GM18909 (cell line): ENCODE measurements around the gene P2RX3.
"Not testable (repeated sequence)": the region's sequence is repeated elsewhere in the genome, so short reads cannot be mapped to it uniquely, and the experiment has no call there.

Source experiments
- ATAC-seq: cut with Tn5 transposase; IDR thresholded peaks from one replicate; pipeline ENCODE4 v1.9.1; 2021; ENCODE audit warnings: mild to moderate bottlenecking; ENCODE audit not compliant: unreplicated experiment, poor library complexity

Gene P2RX3

DNA sequence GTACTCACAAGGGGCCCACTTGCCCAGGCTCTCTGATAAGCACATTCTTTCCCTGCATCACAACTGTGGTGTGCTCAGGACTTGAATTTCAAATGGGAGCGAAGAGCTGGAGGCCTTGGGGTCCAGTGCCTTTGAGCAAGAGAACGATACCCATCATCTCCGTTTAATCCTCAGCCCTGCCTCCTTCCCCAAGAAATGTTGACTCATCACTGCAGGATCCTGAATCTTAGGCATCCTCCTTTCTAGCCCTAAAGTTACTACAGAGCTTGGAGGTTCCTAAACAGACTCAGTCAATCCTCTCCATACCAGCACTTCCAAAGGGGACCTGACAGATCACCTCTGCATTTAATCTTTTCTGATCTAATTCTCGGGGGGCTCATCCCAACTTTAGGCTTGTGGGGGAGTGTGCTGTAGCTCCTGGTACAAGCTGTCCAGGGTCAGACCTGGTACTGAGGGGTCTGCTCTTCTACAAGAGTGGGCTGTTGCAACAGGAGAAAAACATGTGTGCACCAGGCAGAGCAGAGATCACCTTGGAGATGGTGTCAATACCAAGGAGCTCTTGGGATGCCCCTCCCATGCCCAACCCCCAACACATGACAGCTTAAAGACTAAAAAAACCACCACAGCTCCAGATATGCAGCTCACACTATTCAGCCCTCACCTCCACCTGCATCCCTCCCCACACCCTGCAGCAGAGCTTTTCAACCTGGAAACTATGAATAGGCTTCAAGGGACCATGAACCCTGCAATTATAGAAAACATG lies 56.2 kb downstream of the P2RX3 start:
- no peak for ATAC-seq

DNA sequence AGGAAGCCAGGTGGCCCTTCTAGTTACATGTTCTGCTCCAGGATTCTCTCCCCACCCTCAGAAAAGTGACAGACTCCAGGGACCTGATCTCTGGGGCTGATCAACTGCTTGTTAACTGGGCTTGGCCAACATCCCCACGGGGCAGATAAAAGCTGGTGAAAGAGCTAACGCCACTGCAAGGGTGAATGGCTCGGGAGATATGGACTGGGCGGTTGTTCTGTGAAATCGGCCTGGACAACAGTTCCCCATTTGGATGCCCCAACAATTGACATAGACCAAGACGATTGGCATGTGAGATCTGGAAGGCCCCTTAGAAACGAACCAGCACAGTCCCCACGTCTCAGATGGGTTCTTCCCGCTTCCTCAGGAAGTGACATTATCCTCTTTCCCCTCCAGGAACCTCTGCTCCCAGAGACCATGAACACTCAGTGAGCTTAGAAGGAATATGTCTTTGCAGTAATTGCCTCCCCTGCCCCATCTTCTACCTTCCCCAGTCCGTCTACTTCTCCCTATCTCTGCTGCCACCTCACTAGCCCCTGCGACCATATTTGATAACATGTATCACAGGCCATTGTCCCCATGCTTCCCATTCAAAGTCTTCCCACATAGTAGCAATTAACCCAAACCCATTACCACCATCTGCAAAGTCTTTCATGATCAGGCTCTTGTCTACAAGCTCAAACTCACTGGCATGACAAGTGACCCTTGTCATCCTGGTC lies 57.9 kb downstream of the P2RX3 start:
- ATAC-seq, result no peak

DNA sequence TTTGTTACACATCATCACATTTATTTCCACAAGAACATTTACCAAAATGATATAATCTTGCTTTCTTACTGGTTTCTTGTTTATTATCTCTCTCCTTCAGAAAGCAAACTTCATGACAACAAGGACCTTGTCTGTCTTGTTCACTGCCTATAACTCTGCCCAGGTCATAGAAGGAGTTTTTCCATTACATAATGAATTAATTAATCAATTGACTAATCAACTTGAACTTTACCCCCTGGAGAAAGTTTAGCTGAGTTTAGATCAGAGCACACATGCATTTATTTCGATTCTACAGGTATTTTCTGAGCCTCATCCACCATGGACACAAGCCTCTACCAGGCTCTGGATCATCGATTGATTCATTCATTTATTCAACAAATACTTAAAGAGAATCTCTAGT lies 58.6 kb downstream of the P2RX3 start:
- no peak for ATAC-seq

DNA sequence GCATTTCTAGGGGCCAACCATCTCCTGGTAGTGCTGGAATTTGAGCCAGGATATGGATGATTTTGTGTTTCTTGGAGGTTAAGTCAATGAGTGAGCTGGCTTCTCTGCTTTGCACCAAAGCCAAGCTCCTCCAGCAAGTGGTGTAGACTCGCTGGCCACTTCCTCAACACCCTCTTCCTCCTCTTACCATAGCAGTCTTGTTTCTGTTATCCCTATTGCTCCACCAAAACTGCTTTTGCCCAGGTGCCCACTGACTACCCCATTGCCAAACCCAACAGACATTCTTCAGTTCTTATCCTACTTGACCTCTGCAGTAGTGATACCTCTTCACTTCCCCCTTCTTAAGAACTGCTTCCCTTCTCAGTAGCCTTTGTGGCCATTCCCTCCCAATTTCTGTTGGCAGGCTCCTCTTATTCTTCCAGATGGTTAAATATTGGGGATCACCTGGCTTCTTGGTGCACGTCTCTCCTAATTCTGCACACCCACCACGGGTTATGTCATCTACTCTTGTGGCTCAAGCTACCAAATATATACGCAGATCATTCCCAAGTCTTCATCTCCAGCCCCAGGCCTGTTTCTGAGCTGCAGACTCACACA lies 59.3 kb downstream of the P2RX3 start:
- no peak for ATAC-seq

GRCh38 chr11:57399221-57399620 lies 61.1 kb downstream of the P2RX3 start:
- no peak for ATAC-seq

GRCh38 chr11:57399972-57400578 lies 61.9 kb downstream of the P2RX3 start:
- no peak for ATAC-seq

- no peak for ATAC-seq
These were observed 64.2 kb downstream of the P2RX3 start for GRCh38 chr11:57402188-57403002.

GRCh38 chr11:57403003-57403801 lies 65.0 kb downstream of the P2RX3 start:
- ATAC-seq, result not testable (repeated sequence)

- no peak for ATAC-seq
These were observed 65.6 kb downstream of the P2RX3 start for GRCh38 chr11:57403802-57404147.

GRCh38 chr11:57405271-57405860 lies 67.2 kb downstream of the P2RX3 start:
- no peak for ATAC-seq

DNA sequence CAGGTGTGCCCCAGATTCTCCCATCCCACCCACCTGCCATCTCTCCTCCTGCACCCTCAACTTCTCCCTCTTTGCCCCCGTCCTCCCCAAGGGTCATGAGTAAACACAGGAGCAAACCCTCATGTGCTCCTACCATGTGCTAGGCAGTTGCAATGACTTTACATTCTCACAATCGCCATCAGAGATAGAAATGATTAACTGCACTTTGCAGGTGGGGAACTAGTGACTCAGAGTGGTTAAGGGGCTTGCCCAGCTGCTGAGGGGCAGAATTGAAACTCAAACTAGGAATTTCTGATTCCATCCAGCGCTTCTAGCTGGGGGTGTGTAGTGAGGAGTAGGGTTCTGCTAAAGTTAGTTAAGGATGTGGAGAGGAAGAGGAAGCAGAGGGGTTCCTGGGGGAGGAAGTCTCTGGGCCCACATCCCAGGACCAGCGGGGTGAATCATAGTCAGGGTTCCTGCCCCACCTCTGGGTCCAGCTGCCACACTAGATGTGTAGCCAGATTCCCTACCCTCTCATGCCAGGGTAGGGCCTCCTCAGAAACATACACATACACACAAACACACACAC lies 68.3 kb downstream of the P2RX3 start:
- ATAC-seq, result peak; percentile 97

DNA sequence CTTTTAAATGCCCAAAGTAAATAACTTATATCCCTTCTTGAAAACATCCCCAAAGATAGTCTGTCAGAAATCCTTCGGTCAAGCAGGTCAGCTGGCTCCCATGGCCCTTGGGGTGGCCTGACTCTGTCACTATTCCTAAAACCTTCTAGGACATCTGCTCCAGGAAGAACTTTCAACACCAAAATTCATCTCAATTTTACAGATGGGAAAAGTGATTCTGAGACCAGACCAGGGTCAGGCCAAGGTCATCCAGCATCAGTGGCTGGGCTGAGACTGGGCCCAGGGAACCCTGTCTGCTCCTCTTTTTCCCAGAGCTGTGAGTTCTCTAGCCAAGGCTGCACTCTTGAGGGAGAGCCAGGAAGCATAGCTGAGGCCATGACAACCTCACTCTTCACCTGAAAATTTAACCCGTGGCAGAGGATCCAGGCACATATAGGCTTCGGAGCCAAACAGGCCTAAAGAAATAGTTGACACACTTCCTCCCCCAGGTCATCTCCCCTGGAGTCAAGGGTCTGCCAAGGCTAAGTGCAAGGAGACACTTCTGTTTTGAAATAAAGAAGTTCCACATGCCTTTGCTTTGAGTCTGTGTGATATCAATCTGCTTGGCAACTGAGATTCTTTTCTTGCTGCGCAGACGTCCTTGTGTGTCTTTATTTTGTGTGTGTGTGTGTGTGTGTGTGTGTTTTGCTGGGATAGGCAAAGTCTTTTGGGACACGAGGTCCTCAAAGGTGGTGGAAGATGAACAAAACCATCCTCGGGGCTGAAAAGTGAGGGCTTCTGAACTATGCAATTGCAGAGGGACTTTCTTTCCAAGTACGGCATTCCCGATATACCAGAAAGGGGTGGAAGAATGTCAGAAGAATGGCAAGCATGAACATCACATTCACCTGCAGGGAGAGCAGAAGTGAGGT lies 69.1 kb downstream of the P2RX3 start:
- ATAC-seq, result no peak

- no peak for ATAC-seq
These were observed 69.9 kb downstream of the P2RX3 start for GRCh38 chr11:57407941-57408475.

DNA sequence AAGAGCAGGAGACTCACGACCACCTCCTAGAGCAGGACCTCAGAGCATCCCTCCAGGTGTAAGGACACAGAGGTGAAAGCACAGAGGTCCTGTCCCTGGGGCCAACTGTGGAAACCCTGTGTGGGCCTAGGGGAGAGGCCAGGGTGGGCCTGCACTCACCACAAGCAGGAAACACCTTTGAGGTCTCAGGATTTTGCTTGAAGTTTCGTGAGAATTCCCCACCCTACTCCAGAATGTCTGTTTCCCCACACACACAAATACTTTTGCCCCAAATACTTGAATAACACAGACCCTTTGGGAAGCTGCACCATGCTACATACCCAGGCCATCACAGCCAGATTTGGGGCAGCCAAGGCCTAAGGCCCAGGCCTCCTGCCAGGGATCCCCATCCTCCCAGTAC lies 70.6 kb downstream of the P2RX3 start:
- no peak for ATAC-seq

DNA sequence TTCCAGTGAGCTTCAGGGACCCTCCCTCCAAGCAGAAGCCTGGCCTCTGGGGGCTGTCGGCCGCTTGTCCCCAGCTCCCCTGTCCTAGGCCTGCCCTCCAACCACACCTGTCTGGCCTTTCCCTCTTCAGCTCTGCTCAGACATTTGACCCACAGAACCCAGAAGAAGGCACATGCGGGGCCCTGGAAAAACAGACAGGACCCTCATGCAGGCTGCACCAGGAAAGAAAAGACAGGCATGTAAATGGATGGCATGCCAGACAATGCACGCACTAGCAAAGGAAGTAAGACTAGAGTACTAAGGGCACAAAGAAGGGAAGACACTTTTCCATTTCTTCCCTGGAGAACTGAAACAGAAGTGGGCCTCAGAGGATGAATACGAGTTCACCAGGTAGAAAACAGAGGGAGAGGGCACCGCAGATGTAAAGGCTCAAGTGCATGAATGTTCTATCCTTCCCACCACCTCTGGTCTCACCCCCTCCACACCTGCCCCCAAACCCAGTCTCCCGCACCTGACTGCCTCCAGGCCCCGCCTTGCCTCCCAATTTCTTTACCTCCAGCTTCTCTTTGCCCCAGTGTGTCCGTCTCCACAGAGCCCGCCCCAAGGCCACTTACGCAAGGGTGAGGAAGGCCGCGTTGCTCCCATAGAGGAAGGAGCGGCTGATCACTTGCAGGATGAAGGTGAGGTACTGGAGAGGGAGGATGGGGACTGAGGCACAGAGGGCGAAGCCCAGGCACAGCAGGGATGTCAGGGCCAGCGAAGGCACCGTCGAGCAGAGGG lies 71.4 kb downstream of the P2RX3 start:
- no peak for ATAC-seq

DNA sequence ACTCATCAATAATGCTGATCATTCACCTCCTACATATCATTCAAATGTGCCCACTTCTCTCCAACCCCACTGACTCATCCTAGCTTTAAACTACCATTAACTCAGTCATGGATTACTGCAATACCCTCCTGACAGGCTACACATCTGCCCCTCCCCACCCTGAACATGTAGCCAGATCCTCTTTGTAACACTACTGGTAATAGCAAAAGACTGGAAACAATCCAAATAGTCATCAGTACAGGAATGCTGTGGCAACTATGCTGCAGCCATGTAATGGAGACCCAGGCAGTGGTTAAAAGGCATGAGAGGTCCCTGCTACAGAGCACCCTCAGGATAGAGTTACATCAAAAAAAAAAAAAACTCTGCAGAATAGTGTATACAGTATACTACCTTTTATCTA lies 72.1 kb downstream of the P2RX3 start:
- no peak for ATAC-seq

GRCh38 chr11:57413681-57414080 lies 75.5 kb downstream of the P2RX3 start:
- ATAC-seq, result no peak
